ENCODE measurements around the gene FBXL14. TPM values are rescaled to one million over a fixed set of nuclear protein-coding genes. Genes with fewer than 3 reads are reported as not detected.

The FBXL14 gene
- total and polyA plus RNA-seq, 2 of the 13 experiments (the other 11 are each of a cell fraction or from before 2014, with no cell fraction given): 7.0 to 7.4 TPM

- Histone ChIP-seq H3K9me3 (ENCODE audit: low read length) (no peaks in the 10 kb centered on the region), H2AFZ (ENCODE audit: low read length) (no peak overlapping the region), H3K27me3 (ENCODE audit: control insufficient read depth in 1 of 2, insufficient read depth in 2 of 2, low read length in 2 of 2) (peaks cover 8 to 41% of the 10 kb centered on the region in 2 experiments; a peak in 2 of 5 replicates), H4K20me1 (ENCODE audit: insufficient read depth, low read length) (no peaks in the 10 kb centered on the region), H3K36me3 (replicated peaks in 1 of 2; ENCODE audit: control insufficient read depth in 1 of 2, insufficient read depth in 2 of 2, low read length in 2 of 2) (no peaks in the 10 kb centered on the region), H3K4me3 (replicated peaks in 1 of 3; ENCODE audit: insufficient read depth in 1 of 3, low read depth in 2 of 3, low read length in 3 of 3) (no peak overlapping the region), H3K4me1 (ENCODE audit: insufficient read depth, low read length) (peaks cover 18% of the 10 kb centered on the region), H3K79me2 (ENCODE audit: insufficient read depth, low read length) (no peaks in the 10 kb centered on the region), H3K9ac (ENCODE audit: insufficient read depth, low read depth, low read length) (no peak overlapping the region), H3K27ac (ENCODE audit: extremely low read length, insufficient read depth, low read length) (no peak overlapping the region), H3K4me2 (ENCODE audit: low read depth, low read length) (no peak overlapping the region)
- intact Hi-C loops (cut with micrococcal nuclease; ENCODE audit: unreplicated experiment): no loop called here
- in situ Hi-C loops (cut with HindIII; ENCODE audit: extremely low pct_ligation_motif_present, low pct_unique_long_range_greater_than_20kb): no loop called here
- DNase-seq (ENCODE audit: low spot score): no peak
- BruUV-seq (replicated peaks): no TSS peak
- 0 out of 3 replicates have a peak, but pooled peaks have one; percentile 19 for ATAC-seq
- WGBS (ENCODE audit: low lambda C conversion rate): 54% methylated on average over 15 of the region's 15 CpGs
- TF ChIP-seq ZNF547 (CRISPR knock-in tag; IDR thresholded peaks at IDR 0.05) (no peak), ZNF800 (CRISPR knock-in tag; IDR thresholded peaks at IDR 0.05) (no peak), ZNF138 (CRISPR knock-in tag; IDR thresholded peaks at IDR 0.05; ENCODE audit: low read depth) (no peak), CCDC6 (CRISPR knock-in tag; IDR thresholded peaks at IDR 0.05) (no peak), FOXJ3 (CRISPR knock-in tag; IDR thresholded peaks at IDR 0.05; ENCODE audit: borderline replicate concordance) (no peak), CBX2 (IDR thresholded peaks at IDR 0.05; ENCODE audit: low read depth, low read length) (no peak), CBX2 (CRISPR knock-in tag; IDR thresholded peaks at IDR 0.05; ENCODE audit: low read depth) (no peak), WIZ (CRISPR knock-in tag; IDR thresholded peaks at IDR 0.05) (no peak)
- ChIA-PET CTCF (ENCODE audit: low intra/inter-chr PET ratio, low total read pairs) (no interaction called here), POLR2A (no interaction called here)
- FAIRE-seq: no peak
These were observed 20.2 kb downstream of the FBXL14 start for GRCh38 chr12:1573960-1574864.

Measured in HepG2 (cell line).